Measurements from ENCODE around the gene TMEM170B.

TMEM170B gene

GRCh38 chr6:11589261-11589660, 51.7 kb downstream of the TMEM170B start:
- DNase-seq, result no peak

GRCh38 chr6:11592294-11592906, 54.9 kb downstream of the TMEM170B start:
- no peak for DNase-seq

- no peak for DNase-seq
Measured at GRCh38 chr6:11593096-11593495, 55.5 kb downstream of the TMEM170B start.

GRCh38 chr6:11595903-11596302, 58.4 kb downstream of the TMEM170B start:
- DNase-seq, result no peak

DNA sequence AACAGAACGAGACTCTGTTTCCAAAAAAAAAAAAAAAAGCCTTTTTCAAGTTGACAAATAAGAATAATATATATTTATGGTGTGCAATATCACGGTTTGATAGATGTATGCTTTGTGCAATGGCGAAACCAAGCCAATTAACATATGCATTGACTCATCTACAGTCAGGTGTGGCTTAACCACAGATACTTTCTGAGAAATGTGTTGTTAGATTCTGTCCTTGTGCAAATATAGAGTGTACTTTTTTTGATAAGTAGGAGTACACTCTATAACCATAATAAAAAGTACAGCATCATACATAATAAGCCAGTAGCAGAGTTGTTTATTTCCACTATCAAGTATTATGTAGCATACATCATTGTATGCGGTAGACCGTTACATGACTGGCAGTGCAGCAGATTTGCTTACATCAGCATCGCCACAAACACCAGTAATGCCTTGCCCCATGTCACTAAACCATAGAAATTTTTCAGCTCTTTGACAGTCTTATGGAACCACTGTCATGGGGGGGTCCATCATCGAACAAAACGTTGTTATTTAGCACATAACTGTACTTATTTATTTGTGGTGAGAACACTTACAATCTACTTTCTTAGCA, 59.2 kb downstream of the TMEM170B start:
- DNase-seq, result no peak

- peak; percentile 80 for DNase-seq
Measured at GRCh38 chr6:11598687-11599086, 61.1 kb downstream of the TMEM170B start.

- DNase-seq, result no peak
Measured at GRCh38 chr6:11600251-11600650, 62.7 kb downstream of the TMEM170B start.

DNA sequence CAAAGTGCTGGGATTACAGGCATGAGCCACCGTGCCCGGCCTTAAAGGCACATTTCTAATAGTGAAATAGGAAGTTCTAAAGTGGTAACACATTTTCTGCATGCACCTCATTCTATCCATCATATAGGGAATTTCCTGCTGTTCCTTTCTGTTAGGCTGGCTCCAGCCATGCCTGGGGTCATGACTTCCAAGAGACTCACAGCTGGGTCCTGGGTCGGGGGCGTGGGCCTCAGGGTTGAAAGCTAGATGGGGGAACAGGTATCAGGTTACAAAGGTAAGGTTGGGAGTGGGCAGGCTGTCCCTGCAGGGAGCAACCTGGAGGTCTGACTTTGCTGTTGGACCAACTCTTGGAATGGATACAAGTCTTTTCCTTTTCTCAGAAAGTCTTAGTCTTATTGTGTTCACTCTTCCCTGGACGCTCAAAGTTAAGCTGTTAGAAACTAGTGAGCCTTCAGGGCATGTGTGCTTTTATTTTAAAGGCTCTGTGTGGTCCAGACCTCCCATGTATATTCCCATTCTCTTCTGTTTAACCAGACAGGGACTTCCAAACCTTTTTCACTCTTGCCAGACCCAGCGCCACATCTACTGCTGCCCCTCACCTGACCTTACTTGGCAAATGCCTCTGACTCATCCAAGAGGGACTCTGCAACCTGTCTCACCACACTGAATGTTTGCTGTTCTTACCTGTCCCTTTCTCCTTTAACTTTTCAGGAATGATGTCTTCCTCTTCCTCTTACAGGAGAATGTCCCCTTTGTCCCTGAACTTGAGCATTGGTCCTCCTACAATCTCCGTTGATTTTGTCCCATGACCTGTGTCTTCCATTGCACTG, 64.4 kb downstream of the TMEM170B start:
- DNase-seq, result no peak

DNA sequence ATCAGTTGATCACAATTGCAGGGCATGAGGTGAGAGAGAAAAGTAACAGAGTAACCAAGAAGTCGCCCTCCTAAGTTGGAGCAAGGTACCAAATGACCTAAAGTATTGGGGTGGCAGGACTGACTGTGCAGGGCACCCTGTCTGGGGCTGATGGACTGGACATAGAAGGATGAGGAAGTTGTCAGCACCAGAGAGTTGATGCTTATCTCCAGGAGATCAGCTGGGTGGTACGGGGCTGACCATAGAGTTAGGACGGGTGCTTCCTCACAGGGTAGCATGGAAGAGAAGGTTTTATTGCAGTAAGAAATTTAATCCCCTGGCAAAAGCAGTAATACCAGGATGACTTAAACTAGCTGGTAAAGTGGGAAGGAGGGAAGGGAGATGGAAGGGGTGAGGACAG, 66.7 kb downstream of the TMEM170B start:
- DNase-seq, result peak; percentile 2

- DNase-seq, result peak; percentile 2
Measured at GRCh38 chr6:11604836-11605506, 67.4 kb downstream of the TMEM170B start.

DNA sequence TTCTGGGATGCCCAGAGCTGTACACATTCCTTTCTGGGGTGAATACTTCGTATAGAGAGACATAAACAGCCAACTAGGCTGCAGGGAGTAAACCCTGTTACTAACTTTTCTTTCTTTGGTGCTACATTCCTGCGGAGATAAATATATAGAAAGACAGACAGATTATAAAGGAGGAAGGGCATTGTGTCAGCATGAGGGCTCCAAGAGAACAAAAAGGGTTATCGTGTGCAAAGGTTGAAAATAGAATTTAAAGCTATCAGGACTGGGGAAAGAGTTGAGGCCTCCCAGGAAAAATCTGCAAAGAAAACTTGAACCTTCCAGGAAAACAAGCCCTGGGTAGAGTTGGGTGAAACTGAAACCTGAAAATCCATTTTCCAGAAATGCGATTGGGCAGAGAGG, 68.0 kb downstream of the TMEM170B start:
- DNase-seq, result no peak

DNA sequence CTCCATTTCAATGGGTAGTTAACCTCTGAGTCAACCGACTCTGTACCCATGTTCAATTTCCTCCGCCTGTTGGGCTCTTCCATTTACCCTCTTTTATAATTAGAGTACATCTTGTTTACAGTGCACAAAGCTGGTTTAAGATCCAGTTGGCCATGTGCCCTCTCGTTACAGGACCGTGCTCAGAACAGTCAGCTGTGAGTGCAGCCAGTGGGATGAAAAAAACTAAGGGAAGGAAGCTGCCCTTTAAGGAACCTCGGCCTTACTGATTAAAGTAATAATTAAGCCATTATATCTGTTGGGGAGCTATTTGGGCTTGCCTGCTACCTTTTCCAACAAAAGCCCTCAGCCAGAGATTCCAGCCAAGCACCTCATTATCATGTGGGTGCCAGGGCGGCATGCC, 68.8 kb downstream of the TMEM170B start:
- DNase-seq, result no peak

GRCh38 chr6:11607383-11607782, 69.8 kb downstream of the TMEM170B start:
- DNase-seq, result no peak

DNA sequence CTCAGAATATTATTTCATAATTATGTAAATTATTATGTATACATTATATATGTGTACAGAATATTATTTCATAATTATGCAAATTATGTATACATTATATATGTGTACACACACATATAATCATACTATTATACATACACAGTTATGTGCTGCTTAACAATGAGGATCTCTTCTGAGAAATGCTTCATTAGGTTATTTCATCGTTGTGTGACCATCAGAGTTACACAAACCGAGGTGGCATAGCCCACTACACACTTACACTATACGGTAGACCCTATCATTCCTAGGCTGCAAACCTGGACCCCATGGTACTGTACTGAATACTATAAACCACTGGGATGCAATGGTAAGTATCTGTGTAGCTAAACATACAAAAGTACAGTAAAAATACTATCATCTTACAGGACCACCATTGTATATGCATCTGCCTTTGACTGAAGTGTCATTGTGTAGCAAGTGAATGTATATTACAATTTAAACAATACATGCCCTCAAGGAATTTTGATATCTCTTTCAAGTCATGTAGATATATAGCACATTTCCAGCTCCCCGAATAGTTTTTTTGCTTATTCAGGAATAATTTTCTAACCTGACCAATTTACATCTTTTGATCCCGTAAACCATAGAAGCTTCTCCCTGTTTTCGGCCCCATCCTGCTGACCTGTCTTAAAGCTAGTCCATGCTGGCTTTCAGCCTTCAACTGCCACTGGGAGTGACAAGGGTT, 71.2 kb downstream of the TMEM170B start:
- DNase-seq, result no peak

GRCh38 chr6:11609324-11610071, 71.9 kb downstream of the TMEM170B start:
- DNase-seq, result no peak

- no peak for DNase-seq
Measured at GRCh38 chr6:11613336-11613735, 75.8 kb downstream of the TMEM170B start.

DNA sequence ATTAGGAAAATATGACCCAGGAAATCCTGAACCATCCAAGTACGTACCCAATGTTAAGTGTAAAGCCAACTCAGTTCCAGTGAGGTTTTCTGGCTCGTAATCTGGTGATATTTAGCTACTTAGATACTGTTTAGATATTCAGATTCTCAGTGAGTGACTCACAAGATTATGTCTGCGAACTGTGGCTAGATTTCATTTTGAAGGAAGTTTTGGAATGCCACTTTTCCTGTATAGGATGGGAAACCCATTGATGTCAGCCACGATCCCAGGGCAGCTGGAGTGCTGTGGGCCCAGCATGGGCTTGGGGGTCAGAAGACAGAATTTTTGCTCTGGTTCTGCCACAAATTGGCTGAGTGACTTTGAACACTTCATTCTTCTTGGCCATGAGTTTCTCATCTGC, 76.3 kb downstream of the TMEM170B start:
- no peak for DNase-seq

GRCh38 chr6:11614534-11615213, 77.1 kb downstream of the TMEM170B start:
- DNase-seq, result no peak

DNA sequence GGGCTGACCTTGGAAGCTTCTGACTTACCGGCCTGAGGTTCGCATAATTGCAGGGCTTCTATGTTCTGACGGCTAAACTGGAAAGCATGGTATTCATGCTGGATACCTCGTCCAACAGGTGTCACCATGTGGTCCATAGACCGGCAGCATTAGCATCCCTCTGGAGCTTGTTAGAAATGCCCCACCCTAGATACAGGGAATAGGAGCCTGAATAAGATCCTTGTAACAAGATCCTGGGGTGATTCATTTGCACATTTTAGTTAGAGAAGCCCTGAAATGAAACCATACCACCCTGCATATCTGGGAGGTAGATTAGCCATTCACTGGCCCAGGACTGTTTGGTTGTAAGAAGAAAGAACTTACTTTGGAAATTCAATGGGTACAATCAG, 77.7 kb downstream of the TMEM170B start:
- no peak for DNase-seq

- no peak for DNase-seq
Measured at GRCh38 chr6:11616200-11616611, 78.7 kb downstream of the TMEM170B start.

DNA sequence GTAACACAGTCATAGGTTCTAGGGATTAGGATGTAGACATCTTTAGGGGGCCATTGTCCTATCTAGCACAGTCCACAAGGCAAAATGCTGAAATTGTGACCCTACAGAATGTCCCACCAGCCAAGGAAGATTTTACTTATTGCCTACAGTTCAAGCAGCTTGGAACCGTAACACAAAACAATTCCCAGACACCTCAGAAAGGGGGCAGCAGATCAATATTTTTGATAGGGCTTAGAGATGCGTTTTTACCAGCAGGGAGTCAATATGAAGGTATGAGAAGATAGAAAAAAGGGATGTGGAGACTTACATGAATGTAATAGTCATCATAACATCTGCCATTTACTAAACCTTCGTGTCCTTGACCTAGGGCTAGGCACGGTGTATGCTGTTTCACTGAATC, 81.0 kb downstream of the TMEM170B start:
- no peak for DNase-seq

DNA sequence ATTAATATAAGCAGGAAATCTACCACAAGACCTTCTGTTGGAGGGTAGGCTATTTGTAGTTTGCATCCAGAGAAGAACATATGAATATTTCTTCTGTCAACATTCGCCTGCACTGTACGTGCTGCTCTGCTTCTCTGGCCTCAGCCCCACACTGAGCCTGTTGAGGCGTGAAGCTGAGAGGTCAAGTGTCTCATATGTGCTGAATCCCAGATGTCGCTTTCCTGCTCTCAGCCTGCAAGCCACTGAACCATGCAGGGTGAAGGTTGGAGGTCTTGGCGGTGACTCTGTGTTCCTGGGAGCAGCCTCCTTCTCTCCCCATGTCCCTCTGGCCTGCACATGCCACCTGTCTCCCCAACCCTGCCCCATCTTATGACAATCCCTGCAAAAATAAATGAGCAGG, 83.6 kb downstream of the TMEM170B start:
- no peak for DNase-seq

Data from GF-D8 (cell line).